ENCODE data around the gene NAP1L4. TPM values are rescaled to one million over a fixed set of nuclear protein-coding genes. Genes with fewer than 3 reads are reported as not detected.
"Not testable (repeated sequence)": the region's sequence is repeated elsewhere in the genome, so short reads cannot be mapped to it uniquely, and the experiment has no call there.

NAP1L4 gene
- total and polyA plus RNA-seq, 2 of the 8 experiments (the other 6 are each of a cell fraction or from before 2014, with no cell fraction given), result 75.8 to 194 TPM

GRCh38 chr11:2938458-2939418, 53.4 kb downstream of the NAP1L4 start:
- POLR2A ChIA-PET (ENCODE audit: partially characterized antibody), result interaction anchor here (0.6 to 0.9 kb wide), 4 partner anchors 9 to 600 kb away, joined by 3 to 5 read pairs (median 3); no protein-coding TSS in a partner anchor
- not testable (repeated sequence) for H3K4me2 ChIP-seq (ENCODE audit: insufficient read depth in 1 of 2, low read depth in 2 of 2, low read length in 2 of 2)
- CTCF ChIA-PET (ENCODE audit: partially characterized antibody), result interaction anchor here (0.6 to 1.5 kb wide), 2 partner anchors 9 to 29 kb away, joined by 3 to 8 read pairs; partner anchors contain the start of gene PHLDA2

More at GRCh38 chr11:2938458-2939418, 53.4 kb downstream of the NAP1L4 start:
- H2BK120ac ChIP-seq (replicated peaks; ENCODE audit: low read depth, low read length); H4K20me1 ChIP-seq (replicated peaks in 1 of 2; ENCODE audit: control insufficient read depth in 1 of 2, insufficient read depth in 2 of 2, low read length in 2 of 2); H2BK20ac ChIP-seq (ENCODE audit: low read length); H3K27me3 ChIP-seq (replicated peaks in 1 of 4; ENCODE audit: control insufficient read depth in 3 of 4, extremely low read depth in 1 of 4, insufficient read depth in 3 of 4, low read length in 3 of 4); H4K91ac ChIP-seq (replicated peaks; ENCODE audit: insufficient read length, low read length); FAIRE-seq; H2BK12ac ChIP-seq (ENCODE audit: low read depth, low read length); H3K79me1 ChIP-seq (ENCODE audit: low read depth, low read length); H3K23me2 ChIP-seq (ENCODE audit: low read depth, low read length); H2AFZ ChIP-seq (ENCODE audit: low read length); H3K4me1 ChIP-seq (replicated peaks in 1 of 4; ENCODE audit: control insufficient read depth in 3 of 4, insufficient read depth in 4 of 4, low read length in 3 of 4); H3K4ac ChIP-seq (replicated peaks; ENCODE audit: insufficient read length, low read depth, low read length); H2AK5ac ChIP-seq (ENCODE audit: low read depth, low read length); H3K56ac ChIP-seq (replicated peaks; ENCODE audit: insufficient read length, low read depth, low read length); H3K27ac ChIP-seq (ENCODE audit: low read depth, low read length); H3K36me3 ChIP-seq (ENCODE audit: control insufficient read depth in 2 of 4, insufficient read depth in 4 of 4, low read length in 3 of 4); H3K14ac ChIP-seq (ENCODE audit: insufficient read length); H3K23ac ChIP-seq (ENCODE audit: insufficient read length); H2BK15ac ChIP-seq (ENCODE audit: low read length); H2BK5ac ChIP-seq (ENCODE audit: low read depth, low read length); H4K8ac ChIP-seq (ENCODE audit: extremely low read depth, insufficient read depth, low read length); H3K9ac ChIP-seq (replicated peaks in 1 of 4; ENCODE audit: extremely low read depth in 1 of 4, low read depth in 3 of 4, low read length in 3 of 4); H3K79me2 ChIP-seq (ENCODE audit: control insufficient read depth in 1 of 2, insufficient read depth in 2 of 2, low read length in 2 of 2); DNase-seq (ENCODE audit: low read depth in 1 of 2, low spot score in 2 of 2); H4K5ac ChIP-seq (ENCODE audit: insufficient read length, low read depth, low read length); H3K4me3 ChIP-seq (ENCODE audit: extremely low read depth in 1 of 4, insufficient read depth in 2 of 4, low read depth in 3 of 4, low read length in 4 of 4); H3K18ac ChIP-seq (ENCODE audit: extremely low read depth, low read length): not testable (repeated sequence)
- WGBS, 2 experiments (ENCODE audit: extremely low coverage in 1 of 2, insufficient coverage in 1 of 2, insufficient read length in 1 of 2, insufficient replicate concordance in 2 of 2, low coverage in 1 of 2, low lambda C conversion rate in 2 of 2, missing lambda C conversion rate in 1 of 2), result 89% methylated on average over 20 of the region's 20 CpGs; no CpG with 5 or more reads in 1 of the 2 experiments
- H3K9me3 ChIP-seq (ENCODE audit: insufficient read depth in 2 of 2, low read depth in 1 of 2, low read length in 1 of 2), result peaks cover 16 to 26% of the 10 kb centered on the region in 2 experiments
- peak; percentile 70; the same call in 1 of the 2 replicates for TF ChIP-seq BACH1 (IDR thresholded peaks at IDR 0.05; ENCODE audit: low read length)

All from H1 (cell line).